ENCODE data around the gene DCXR.
A peak's percentile ranks its signal among the peaks of the same experiment; 100 is the strongest.

The DCXR gene

GRCh38 chr17:82021107-82021899 lies 16.2 kb downstream of the DCXR start:
- peak in 2 of 4 experiments; percentile 26 to 47 for DNase-seq

DNA sequence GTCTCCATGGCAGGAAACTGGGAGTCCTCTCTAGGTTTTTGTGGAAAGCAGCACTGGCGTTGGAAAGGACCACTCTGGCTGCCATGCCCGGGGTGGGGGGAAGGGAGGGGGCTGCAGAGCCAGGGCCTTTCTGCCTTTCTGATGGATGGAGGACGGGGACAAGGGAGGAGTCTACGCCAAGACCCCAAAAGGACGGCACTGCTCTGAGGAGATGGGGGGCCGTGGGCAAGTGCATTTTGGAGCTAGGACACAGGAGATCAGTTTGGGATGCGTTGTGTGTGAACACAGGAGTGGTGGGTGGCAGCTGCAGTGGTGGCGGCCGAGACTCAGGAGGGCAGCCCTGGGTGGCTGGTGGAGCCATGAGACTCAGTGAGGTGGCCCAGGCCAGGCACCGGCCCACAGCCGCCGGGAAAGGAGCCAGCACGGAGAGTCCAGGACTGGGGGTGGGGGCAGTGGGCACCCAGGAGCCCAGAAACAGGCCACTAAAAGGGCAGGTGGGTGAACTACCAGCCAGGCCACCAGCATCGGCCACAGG lies 16.9 kb downstream of the DCXR start:
- DNase-seq: no peak

- peak; percentile 37 to 55 (median 44) for DNase-seq
Measured at GRCh38 chr17:82019690-82020571, 17.6 kb downstream of the DCXR start.

DNA sequence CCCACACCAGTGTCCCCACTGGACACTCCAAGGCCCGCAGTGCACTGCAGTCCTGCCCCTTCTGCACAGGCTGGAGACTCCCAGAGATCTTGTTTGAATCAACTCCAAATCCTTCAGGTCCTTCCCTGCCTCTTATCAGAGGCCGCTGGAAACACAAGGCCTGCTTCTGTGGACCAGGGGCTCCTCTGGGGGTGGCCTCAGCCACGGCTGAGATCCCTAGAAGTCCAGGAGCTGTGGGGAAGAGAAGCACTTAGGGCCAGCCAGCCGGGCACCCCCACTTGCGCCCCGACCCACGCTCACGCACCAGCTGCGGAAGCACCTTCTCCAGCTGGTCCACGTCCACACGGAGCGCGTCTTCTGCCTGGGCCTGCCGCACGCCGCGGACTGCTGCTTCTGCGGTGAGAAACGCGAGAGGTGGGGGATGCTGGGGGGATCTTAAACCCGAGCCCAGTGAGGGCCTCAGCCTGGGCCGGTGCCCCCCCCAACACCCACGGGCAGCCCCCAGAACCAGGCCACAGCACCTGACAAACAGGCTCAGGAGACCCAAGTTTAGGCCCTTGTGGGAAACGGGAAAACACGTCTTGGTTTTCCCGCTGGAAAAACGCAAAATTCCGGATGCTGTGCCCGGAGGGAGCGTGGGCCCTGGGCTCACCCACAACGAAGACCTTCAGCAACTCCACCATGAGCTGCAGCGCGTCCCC lies 18.4 kb downstream of the DCXR start:
- DNase-seq: no peak

GRCh38 chr17:82018152-82018988 lies 19.1 kb downstream of the DCXR start:
- no peak for DNase-seq

DNA sequence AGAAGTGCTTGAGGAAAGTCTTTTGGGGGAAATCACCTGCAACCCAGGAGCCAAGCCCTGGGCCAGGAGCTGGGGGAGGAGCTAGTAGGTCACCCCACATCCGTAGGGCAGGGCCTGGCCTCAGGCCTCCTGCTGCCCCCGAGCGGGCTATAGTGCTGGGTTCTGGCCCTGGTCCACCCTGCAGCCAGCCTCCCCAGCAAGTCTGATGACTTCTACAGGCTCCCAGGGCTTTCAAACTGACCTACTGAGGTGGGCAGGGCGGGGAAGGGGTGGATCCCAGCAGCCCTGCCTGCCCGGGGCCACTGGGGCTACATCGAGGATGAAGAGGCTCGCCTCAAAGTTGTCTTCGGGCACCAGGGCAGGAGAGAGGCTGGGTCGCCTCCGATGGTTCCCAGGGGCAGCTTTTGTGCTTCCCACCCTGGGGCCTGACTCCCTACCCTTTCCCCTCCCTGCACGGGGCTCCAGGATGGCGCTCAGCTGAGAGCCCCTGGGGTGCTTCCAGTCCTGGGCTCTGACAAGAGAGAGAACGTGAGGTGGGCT lies 19.8 kb downstream of the DCXR start:
- DNase-seq: no peak

DNA sequence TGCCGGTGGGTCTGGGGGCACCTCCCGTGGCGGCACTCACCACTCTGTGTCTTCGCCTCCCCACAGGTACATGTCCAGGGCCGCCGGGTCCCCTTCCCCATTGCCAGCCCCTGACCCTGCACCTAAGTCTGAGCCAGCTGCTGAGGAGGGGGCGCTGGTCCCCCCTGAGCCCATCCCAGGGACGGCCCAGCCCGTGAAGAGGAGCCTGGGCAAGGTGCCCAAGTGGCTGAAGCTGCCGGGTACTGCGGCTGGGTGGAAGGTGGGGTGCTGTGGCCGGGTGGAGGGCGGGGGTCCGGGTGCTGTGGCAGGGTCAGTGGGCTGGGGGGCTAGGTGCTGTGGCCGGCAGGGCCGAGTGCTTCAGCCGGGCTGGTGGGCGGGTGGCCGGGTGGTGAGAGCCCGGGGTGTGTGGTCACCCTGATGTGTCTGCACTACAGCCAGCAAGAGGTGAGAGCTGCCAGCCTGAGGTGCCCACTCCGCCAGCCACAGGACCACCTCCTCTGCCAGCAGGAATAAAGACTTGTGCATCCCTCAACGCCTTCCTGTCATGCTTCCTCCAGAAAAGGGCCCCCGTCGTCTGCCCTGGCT lies 20.5 kb downstream of the DCXR start:
- DNase-seq: no peak

GRCh38 chr17:82016061-82016874 lies 21.2 kb downstream of the DCXR start:
- DNase-seq: no peak

DNA sequence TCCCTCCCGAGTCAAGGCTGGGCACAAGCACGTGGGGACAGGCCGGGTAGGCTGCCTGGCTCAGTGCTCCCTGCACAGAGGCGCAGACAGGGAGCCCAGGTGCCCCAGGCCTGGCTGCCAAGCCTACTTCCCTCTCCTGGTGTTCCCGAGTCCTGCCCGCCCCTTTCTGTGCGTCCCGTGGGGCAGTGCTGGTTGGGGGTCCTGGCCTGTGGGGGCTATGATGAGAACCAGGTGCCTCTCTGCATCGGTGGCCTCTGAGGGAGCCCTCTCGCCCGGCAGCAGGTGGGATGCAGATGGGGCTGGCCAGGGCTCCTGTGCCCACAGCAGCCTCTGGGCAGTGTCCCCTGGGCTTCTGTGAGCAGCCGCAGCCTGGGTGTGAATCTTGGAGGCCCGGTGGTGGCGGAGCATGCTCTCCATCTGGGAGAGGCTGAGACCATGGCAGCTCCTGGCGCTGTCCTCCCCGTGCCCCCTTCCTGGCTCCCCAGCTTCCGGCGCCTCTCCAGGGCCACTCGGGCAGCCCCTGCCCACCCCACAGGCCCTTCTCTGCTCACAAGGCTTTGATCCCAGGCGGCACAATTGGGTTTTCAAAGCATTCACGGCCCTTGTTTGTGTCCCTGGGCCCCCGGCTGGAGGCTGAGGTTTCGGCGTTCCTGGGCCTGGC lies 22.1 kb downstream of the DCXR start:
- DNase-seq: no peak

DNA sequence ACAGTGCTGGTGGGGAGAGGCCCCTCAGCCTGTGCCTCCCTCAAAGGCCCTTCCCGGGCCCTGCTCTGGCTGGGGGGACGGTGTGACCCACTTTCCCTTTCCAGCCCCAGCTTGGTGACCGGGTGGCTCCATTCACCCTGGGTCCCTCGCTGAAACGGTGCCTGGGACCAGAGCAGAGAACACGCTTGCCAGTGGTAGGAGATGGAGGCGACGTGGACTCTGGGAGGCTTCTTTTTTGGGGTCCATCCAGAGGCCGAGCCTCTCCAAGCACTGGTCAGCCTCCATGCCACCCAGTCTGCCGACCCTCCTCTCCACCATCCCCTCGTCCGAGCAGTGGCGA lies 22.6 kb downstream of the DCXR start:
- DNase-seq: no peak

GRCh38 chr17:82014432-82014831 lies 23.1 kb downstream of the DCXR start:
- no peak for DNase-seq

GRCh38 chr17:82013772-82014321 lies 23.6 kb downstream of the DCXR start:
- DNase-seq: no peak

DNA sequence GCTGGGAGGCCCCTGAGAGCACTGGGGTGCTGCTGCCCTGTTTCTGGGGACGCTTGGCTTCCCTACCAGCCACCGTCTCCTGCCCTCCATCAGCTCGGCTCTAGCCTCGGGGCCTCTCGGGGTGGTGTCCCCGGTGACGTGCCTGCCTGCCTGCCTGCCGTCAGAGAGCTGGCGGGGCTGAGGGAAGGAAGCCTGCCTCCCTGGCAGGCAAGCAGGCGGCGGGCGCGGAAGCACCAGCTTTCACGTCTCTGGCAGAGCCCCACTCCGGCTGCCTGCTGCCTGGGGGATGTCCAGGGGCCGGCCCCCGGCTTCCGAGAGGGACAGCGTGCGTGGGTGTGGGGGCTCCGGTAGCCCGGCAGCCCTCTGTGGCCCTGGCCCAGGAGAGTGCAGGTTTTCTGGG lies 24.2 kb downstream of the DCXR start:
- no peak for DNase-seq

- no peak for DNase-seq
Measured at GRCh38 chr17:82012640-82013295, 24.7 kb downstream of the DCXR start.

- no peak for DNase-seq
Measured at GRCh38 chr17:82012261-82012639, 25.2 kb downstream of the DCXR start.

DNA sequence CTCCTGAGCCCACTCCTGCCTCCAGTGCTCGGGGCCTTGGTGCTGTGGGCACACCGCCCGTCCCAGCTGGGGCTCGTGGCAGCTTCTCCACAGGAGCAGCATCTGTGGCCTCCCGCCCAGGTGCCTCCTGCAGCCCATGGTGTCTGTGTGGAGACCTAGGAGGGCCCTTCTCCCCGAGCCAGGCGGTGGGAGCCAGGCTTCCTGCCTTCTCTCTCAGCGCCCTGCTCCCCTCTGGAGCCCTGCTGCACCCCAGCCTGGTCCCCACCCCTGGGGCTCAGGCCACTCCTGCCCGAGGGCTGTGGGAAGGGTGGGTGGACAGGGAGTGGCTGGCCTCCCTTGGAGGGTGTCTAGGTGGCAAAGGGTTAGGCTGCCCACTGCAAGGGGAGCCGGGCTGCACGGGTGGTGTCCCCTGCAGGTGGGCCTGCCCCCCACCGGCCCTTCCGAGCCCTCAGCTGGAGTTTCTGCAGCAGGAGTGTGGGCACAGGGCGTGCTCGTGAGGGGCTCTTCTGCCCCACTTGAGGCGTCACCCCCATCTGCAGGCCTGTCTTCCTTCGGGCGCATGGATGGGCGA lies 25.8 kb downstream of the DCXR start:
- DNase-seq: no peak

- DNase-seq: no peak
Measured at GRCh38 chr17:82010575-82011525, 26.6 kb downstream of the DCXR start.

DNA sequence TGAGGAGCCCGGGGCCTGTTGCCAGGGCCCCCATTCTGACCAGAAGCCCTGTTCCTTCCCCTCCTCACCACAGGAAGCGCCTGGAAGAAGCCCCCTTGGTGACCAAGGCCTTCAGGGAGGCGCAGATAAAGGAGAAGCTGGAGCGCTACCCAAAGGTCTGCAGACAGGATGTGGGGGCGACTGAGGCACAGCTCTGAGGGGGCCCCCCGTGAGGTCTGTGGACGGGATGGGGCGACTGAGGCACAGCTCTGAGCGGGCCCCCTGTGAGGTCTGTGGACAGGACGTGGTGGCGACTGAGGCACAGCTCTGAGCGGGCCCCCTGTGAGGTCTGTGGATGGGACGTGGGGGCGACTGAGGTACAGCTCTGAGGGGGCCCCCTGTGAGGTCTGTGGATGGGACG lies 28.1 kb downstream of the DCXR start:
- DNase-seq: no peak
